ENCODE results near the gene CMTM6.
"Not testable (repeated sequence)": the region's sequence is repeated elsewhere in the genome, so short reads cannot be mapped to it uniquely, and the experiment has no call there.

Gene CMTM6

GRCh38 chr3:32448686-32449474 is 53.8 kb downstream of the CMTM6 start:
- no peak for DNase-seq (ENCODE audit: low spot score)

- no peak for DNase-seq (ENCODE audit: low spot score)
Observed at GRCh38 chr3:32447865-32448400, 54.7 kb downstream of the CMTM6 start.

- no peak for DNase-seq (ENCODE audit: low spot score)
Observed at GRCh38 chr3:32443478-32443877, 59.2 kb downstream of the CMTM6 start.

- no peak for DNase-seq (ENCODE audit: low spot score)
Observed at GRCh38 chr3:32442766-32443165, 59.9 kb downstream of the CMTM6 start.

- DNase-seq (ENCODE audit: low spot score) = no peak
Observed at GRCh38 chr3:32440611-32441350, 61.9 kb downstream of the CMTM6 start.

GRCh38 chr3:32439421-32439820 is 63.2 kb downstream of the CMTM6 start:
- DNase-seq (ENCODE audit: low spot score) = not testable (repeated sequence)

GRCh38 chr3:32438596-32439344 is 63.9 kb downstream of the CMTM6 start:
- no peak for DNase-seq (ENCODE audit: low spot score)

GRCh38 chr3:32437896-32438295 is 64.8 kb downstream of the CMTM6 start:
- DNase-seq (ENCODE audit: low spot score) = no peak

GRCh38 chr3:32436816-32437189 is 65.8 kb downstream of the CMTM6 start:
- DNase-seq (ENCODE audit: low spot score) = no peak

GRCh38 chr3:32435911-32436815 is 66.5 kb downstream of the CMTM6 start:
- DNase-seq (ENCODE audit: low spot score) = no peak

- no peak for DNase-seq (ENCODE audit: low spot score)
Observed at GRCh38 chr3:32434206-32434605, 68.4 kb downstream of the CMTM6 start.

GRCh38 chr3:32432711-32433530 is 69.7 kb downstream of the CMTM6 start:
- no peak for DNase-seq (ENCODE audit: low spot score)

GRCh38 chr3:32432045-32432710 is 70.5 kb downstream of the CMTM6 start:
- no peak for DNase-seq (ENCODE audit: low spot score)

- DNase-seq (ENCODE audit: low spot score) = no peak
Observed at GRCh38 chr3:32431481-32431880, 71.2 kb downstream of the CMTM6 start.

Small RNAs within 50 kb of the gene (small RNA-seq; reads per million reads assigned to genes)
- 0 to 0.09 reads per million in 2 experiments for gene MIR548AY
